GM19023 (cell line): ENCODE results near the gene TIMD4.
"Not testable (repeated sequence)": the region's sequence is repeated elsewhere in the genome, so short reads cannot be mapped to it uniquely, and the experiment has no call there.

Experiments
- ATAC-seq: cut with Tn5 transposase; IDR thresholded peaks from one replicate; pipeline ENCODE4 v1.9.1; 2021; ENCODE audit warnings: mild to moderate bottlenecking, moderate library complexity; ENCODE audit not compliant: unreplicated experiment

Gene TIMD4

GRCh38 chr5:156963125-156963524 is at the start of gene TIMD4:
Gene TIMD4 (minus strand): TSS chr5:156963226. CDS start chr5:156963198, 28 bp downstream.
- no peak for ATAC-seq

- no peak for ATAC-seq
Observed at GRCh38 chr5:157006262-157006661, 43.2 kb upstream of the TIMD4 start.

- peak; percentile 52 for ATAC-seq
Observed at GRCh38 chr5:157004893-157005551, 42.0 kb upstream of the TIMD4 start.

- no peak for ATAC-seq
Observed at GRCh38 chr5:156991714-156992113, 28.7 kb upstream of the TIMD4 start.

GRCh38 chr5:156984064-156984463 is 21.0 kb upstream of the TIMD4 start:
- no peak for ATAC-seq

GRCh38 chr5:156981481-156981880 is 18.5 kb upstream of the TIMD4 start:
- no peak for ATAC-seq

GRCh38 chr5:156974328-156974727 is 11.3 kb upstream of the TIMD4 start:
- no peak for ATAC-seq

- no peak for ATAC-seq
Observed at GRCh38 chr5:156971848-156972525, 9.0 kb upstream of the TIMD4 start.

- no peak for ATAC-seq
Observed at GRCh38 chr5:156971415-156971814, 8.4 kb upstream of the TIMD4 start.

GRCh38 chr5:156967386-156967785 is 4.4 kb upstream of the TIMD4 start:
- ATAC-seq: not testable (repeated sequence)

- no peak for ATAC-seq
Observed at GRCh38 chr5:156956321-156956720, 6.7 kb downstream of the TIMD4 start.

GRCh38 chr5:156951359-156951758 is 11.7 kb downstream of the TIMD4 start:
- ATAC-seq: no peak

- ATAC-seq: no peak
Observed at GRCh38 chr5:156950716-156951115, 12.3 kb downstream of the TIMD4 start.

- ATAC-seq: no peak
Observed at GRCh38 chr5:156949424-156949823, 13.6 kb downstream of the TIMD4 start.

- ATAC-seq: no peak
Observed at GRCh38 chr5:156947925-156948324, 15.1 kb downstream of the TIMD4 start.

- peak; percentile 95 for ATAC-seq
Observed at GRCh38 chr5:156942064-156942463, 21.0 kb downstream of the TIMD4 start.

- ATAC-seq: not testable (repeated sequence)
Observed at GRCh38 chr5:156940462-156940861, 22.6 kb downstream of the TIMD4 start.

GRCh38 chr5:156936972-156937371 is 26.1 kb downstream of the TIMD4 start:
- ATAC-seq: no peak

GRCh38 chr5:156934450-156935211 is 28.4 kb downstream of the TIMD4 start:
- no peak for ATAC-seq

GRCh38 chr5:156929366-156929948 is 33.6 kb downstream of the TIMD4 start:
- ATAC-seq: no peak

- no peak for ATAC-seq
Observed at GRCh38 chr5:156927545-156927944, 35.5 kb downstream of the TIMD4 start.
